GM18505 (cell line): ENCODE measurements around the gene NOP58.
"Not testable (repeated sequence)": the region's sequence is repeated elsewhere in the genome, so short reads cannot be mapped to it uniquely, and the experiment has no call there.

Experiments used
- ATAC-seq: cut with Tn5 transposase; IDR thresholded peaks from one replicate; pipeline ENCODE4 v1.9.1; 2021; ENCODE audit not compliant: unreplicated experiment
- POLR2A ChIP-seq: IDR thresholded peaks from 4 replicates; pipeline ENCODE4 v1.6.1; 2011; ENCODE audit warnings: borderline replicate concordance; ENCODE audit not compliant: insufficient read depth, insufficient read length; ENCODE audit errors: extremely low read depth

Gene NOP58

DNA sequence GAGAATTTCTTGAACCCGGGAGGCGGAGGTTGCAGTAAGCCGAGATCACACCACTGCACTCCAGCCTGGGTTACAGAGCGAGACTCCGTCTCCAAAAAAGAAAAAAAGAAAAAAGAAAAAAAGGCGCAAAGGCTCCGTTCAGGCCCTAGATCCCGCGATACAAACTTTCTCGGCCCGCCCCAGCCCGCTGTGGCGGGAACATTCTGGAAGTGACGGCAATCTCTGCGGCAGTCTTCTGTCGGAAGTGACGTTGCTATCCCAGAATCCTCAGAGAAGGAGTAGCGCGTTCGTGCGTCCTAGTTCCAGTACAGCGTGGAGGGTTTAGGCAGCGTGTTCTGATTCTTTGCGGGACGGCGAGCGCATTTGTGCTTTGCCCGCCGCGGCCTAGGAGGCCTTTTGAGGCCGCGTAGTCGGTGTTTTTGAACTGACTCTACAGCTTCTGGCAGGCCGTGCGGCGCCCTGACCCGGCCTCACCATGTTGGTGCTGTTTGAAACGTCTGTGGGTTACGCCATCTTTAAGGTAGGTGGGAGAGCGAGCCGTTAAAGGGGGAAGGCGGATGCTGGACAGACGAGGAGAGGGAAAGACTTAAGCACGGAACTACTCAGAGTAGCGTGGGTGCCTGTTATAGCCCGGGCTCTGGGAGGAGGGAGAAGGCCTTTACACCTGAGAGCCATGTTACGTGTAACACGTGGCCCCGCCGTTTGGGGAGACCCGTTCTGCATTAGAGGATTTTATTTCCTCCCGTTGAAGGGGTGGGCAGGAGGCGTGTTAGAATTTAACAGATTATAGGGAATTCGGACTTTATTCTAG is at the start of gene NOP58:
Gene NOP58, plus strand, starts transcription at position 297 of the 811 bp plus-strand sequence. Its CDS starts 179 bp downstream, at position 476.
- TF ChIP-seq POLR2A = peak; percentile 98
- peak; percentile 89 for ATAC-seq

GRCh38 chr2:202221873-202222272 is 43.7 kb upstream of the NOP58 start:
- ATAC-seq = no peak
- no peak for TF ChIP-seq POLR2A

DNA sequence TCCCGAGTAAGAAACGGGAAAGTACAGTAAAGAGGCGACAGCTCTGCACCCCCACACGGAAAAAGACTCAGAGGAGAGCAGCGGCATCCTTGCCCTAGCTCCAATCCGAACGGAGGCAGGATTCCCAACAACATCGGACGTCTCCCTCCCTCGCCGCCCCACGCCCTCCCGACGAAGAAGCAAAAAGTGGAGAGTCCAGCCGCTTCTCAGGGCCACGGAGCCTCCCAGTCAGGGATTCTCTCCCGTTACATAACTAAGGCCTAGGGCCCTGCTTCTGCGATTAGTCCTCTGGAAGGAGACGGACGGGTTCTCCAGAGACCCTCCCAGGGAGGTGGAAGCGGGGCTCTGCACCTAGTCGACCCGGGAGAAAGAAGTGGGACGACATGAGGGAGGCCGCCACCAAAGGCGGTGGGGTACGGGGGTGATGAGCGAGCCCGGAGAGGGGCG is 27.8 kb upstream of the NOP58 start:
- no peak for TF ChIP-seq POLR2A
- ATAC-seq = peak; percentile 59

- TF ChIP-seq POLR2A = peak; percentile 76
- ATAC-seq = peak; percentile 92
These were observed 27.0 kb upstream of the NOP58 start, which contains the start of gene SUMO1 for GRCh38 chr2:202238234-202239197. Gene SUMO1 (minus strand): TSS chr2:202238597. CDS start chr2:202238451, 146 bp downstream.

- ATAC-seq = not testable (repeated sequence)
These were observed 17.9 kb upstream of the NOP58 start for GRCh38 chr2:202247710-202248109.

GRCh38 chr2:202249521-202250253 is 15.9 kb upstream of the NOP58 start:
- TF ChIP-seq POLR2A = no peak
- ATAC-seq = no peak

- ATAC-seq = no peak
- no peak for TF ChIP-seq POLR2A
These were observed 14.1 kb upstream of the NOP58 start for GRCh38 chr2:202251494-202251893.

- no peak for TF ChIP-seq POLR2A
- ATAC-seq = no peak
These were observed 4.0 kb upstream of the NOP58 start for GRCh38 chr2:202261531-202261930.

- no peak for ATAC-seq
- no peak for TF ChIP-seq POLR2A
These were observed 1.9 kb downstream of the NOP58 start for GRCh38 chr2:202267495-202267894.

DNA sequence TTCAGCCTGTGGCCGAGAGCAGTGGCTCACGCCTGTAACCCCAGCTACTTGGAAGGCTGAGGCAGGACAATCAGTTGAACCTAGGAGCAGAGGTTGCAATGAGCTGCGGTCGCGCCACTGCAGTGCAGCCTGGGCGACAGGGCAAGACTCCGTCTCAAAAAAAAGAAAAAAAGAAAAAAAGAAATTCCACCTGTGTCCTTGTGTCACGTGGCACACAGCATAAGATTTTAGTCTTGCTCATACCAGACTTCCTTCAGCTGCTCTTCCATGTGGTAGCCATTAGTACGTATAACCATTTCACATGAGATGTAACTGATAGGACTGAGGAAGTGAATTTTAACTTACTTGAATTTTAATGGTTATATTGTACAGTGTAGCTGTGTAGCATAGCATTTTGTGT is 4.0 kb downstream of the NOP58 start:
- no peak for TF ChIP-seq POLR2A
- ATAC-seq = no peak

- ATAC-seq = no peak
- TF ChIP-seq POLR2A = no peak
These were observed 4.9 kb downstream of the NOP58 start for GRCh38 chr2:202270487-202270886.

DNA sequence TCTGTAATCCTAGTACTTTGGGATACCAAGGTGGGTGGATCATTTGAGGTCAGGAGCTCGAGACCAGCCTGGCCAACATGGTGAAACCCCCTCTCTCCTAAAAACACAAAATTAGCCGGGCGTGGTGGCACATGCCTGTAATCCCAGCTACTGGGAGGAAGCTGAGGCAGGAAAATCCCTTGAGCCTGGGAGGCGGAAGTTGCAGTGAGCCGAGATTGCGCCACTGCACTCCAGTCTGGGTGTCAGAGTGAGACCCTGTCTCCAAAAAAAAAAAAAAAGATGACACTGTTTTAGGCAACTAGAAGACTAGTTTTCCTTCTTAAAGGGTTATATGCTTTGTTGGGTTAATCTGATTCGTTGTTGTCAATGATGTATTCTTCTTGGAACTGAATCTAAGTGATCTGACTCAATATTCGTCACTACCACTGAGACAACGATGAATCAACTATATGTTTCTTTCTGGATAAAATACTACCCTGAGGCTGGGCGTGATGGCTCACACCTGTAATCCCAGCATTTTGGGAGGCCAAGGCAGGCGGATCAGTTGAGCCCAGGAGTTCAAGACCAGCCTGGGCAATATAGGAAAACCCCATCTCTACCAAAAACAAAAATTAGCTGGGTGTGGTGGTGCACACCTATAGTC is 10.6 kb downstream of the NOP58 start:
- ATAC-seq = not testable (repeated sequence)
